Brain microvascular endothelial cell (primary cell): ENCODE results near the gene GLRA3.

ENCODE experiments used
- DNase-seq: peaks from one replicate; pipeline ENCODE4 v3.0.0-alpha.2; 2020
- H3K27ac ChIP-seq: fragments of 250-450 bp; sonication (Bioruptor Pico); 2 replicates; pipeline ENCODE4 v1.5.1; 2020; ENCODE audit warnings: mild to moderate bottlenecking, moderate library complexity
- H3K27me3 ChIP-seq: fragments of 250-450 bp; sonication (Bioruptor Pico); replicated peaks from 2 replicates; pipeline ENCODE4 v1.5.1; 2020; ENCODE audit warnings: mild to moderate bottlenecking
- H3K36me3 ChIP-seq: fragments of 250-450 bp; sonication (Bioruptor Pico); replicated peaks from 2 replicates; pipeline ENCODE4 v1.5.1; 2020; ENCODE audit warnings: mild to moderate bottlenecking
- H3K4me3 ChIP-seq: 2 replicates; pipeline ENCODE4 v1.5.1; 2011; ENCODE audit warnings: low read depth, mild to moderate bottlenecking, control low read depth, low read length, moderate library complexity
- CTCF ChIP-seq: IDR thresholded peaks from 2 replicates; pipeline ENCODE4 v1.5.1; 2011; ENCODE audit warnings: low read depth, mild to moderate bottlenecking, moderate library complexity, low read length, control low read depth, inconsistent platforms; ENCODE audit errors: missing control alignments
- in situ Hi-C: cut with HindIII; loops from 2 replicates; pipeline ENCODE4 v1.10.0; 2017; ENCODE audit warnings: low sequenced_read_pairs, low pct_ligation_motif_present

The GLRA3 gene

GRCh38 chr4:174834477-174834876, 5.4 kb upstream of the GLRA3 start:
- no peak for TF ChIP-seq CTCF
- DNase-seq = no peak
- in situ Hi-C loops = no loop called here
- H3K27ac ChIP-seq = no peak overlapping the region
- H3K4me3 ChIP-seq = no peak overlapping the region
- H3K27me3 ChIP-seq = no peaks in the 10 kb centered on the region
- no peaks in the 10 kb centered on the region for H3K36me3 ChIP-seq

GRCh38 chr4:174826660-174827059, 2.4 kb downstream of the GLRA3 start:
- Histone ChIP-seq H3K36me3 (no peaks in the 10 kb centered on the region), H3K27me3 (no peaks in the 10 kb centered on the region), H3K4me3 (no peak overlapping the region), H3K27ac (no peak overlapping the region)
- in situ Hi-C loops = no loop called here
- TF ChIP-seq CTCF = no peak
- no peak for DNase-seq

- Histone ChIP-seq H3K27me3 (no peaks in the 10 kb centered on the region), H3K27ac (no peak overlapping the region), H3K4me3 (no peak overlapping the region), H3K36me3 (no peaks in the 10 kb centered on the region)
- in situ Hi-C loops = no loop called here
- DNase-seq = no peak
- TF ChIP-seq CTCF = no peak
Observed at GRCh38 chr4:174815282-174815681, 13.8 kb downstream of the GLRA3 start.

DNA sequence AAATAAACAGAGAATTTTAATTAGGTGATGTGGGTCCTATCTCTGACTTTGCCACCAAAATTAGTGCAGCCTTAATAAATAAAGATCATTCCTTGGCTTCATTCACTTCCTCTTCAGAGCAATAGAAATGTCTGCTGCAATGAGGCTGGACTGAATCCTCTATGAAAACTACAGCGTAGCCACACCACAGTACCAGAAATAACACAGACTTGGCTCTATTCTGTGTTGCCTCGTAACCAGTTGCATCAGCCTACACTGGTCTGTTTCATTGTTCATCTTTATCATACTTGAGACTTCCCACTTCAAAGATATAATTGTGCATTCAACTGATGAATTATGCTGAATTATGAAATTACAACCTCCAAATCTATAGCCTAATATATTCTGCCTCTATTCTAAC, 15.8 kb downstream of the GLRA3 start:
- no peaks in the 10 kb centered on the region for H3K36me3 ChIP-seq
- no peak overlapping the region for H3K27ac ChIP-seq
- in situ Hi-C loops = no loop called here
- TF ChIP-seq CTCF = no peak
- DNase-seq = no peak
- no peak overlapping the region for H3K4me3 ChIP-seq
- no peaks in the 10 kb centered on the region for H3K27me3 ChIP-seq

- no peak for TF ChIP-seq CTCF
- H3K36me3 ChIP-seq = no peaks in the 10 kb centered on the region
- H3K27me3 ChIP-seq = no peaks in the 10 kb centered on the region
- no peak overlapping the region for H3K4me3 ChIP-seq
- H3K27ac ChIP-seq = no peak overlapping the region
- in situ Hi-C loops = no loop called here
- no peak for DNase-seq
Observed at GRCh38 chr4:174810834-174811233, 18.2 kb downstream of the GLRA3 start.

- Histone ChIP-seq H3K4me3 (no peak overlapping the region), H3K36me3 (no peaks in the 10 kb centered on the region), H3K27me3 (no peaks in the 10 kb centered on the region), H3K27ac (no peak overlapping the region)
- no peak for TF ChIP-seq CTCF
- in situ Hi-C loops = no loop called here
- DNase-seq = no peak
Observed at GRCh38 chr4:174808836-174809235, 20.2 kb downstream of the GLRA3 start.
